ENCODE results near the gene LRP4. TPM values are rescaled to one million over a fixed set of nuclear protein-coding genes. Genes with fewer than 3 reads are reported as not detected.

The LRP4 gene
- total RNA-seq, 1 experiment from 2014 or later, result 0.32 TPM

DNA sequence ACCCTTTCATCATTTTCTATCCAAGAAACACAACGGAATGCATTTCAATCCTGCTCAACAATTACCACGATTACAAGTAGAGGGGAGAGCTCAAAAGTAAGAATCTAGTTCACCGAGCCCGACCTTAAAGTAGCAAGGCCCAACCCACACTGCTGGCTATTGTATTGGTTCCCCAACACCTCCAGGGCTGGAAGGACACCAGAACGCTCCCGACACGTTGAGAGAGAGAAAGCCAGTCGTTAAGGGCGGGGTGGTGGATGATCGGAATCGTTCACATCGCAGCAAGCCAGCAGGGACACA lies 73.0 kb downstream of the LRP4 start:
- Histone ChIP-seq H3K36me3 (peaks cover 29% of the 10 kb centered on the region), H3K27ac (peak overlapping the region; percentile 94), H3K9me3 (replicated peaks) (no peaks in the 10 kb centered on the region), H3K4me3 (peak overlapping the region; percentile 97), H3K4me1 (replicated peaks) (peaks cover 18% of the 10 kb centered on the region), H3K27me3 (replicated peaks) (no peaks in the 10 kb centered on the region)
- no peak for DNase-seq (ENCODE audit: low read depth in 1 of 2, low spot score in 2 of 2)

DNA sequence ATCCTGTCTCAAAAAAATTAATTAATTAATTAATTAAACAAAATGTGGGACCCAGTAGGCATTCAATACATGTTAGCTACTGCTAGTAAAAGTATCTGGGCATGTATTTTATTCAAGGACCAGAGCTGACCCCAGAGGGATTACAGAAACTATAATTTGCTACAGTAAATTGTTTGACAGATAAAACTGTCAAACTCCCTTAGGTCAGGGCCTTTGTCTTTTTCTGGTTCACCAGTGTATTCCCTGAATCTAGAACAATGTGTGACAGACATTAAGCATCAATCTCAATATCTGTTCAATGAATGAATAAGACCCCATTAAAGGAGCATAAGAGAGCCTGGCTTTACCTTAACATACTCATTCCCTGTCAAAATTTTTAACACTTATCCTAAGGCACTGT lies 78.2 kb downstream of the LRP4 start:
- Histone ChIP-seq H3K4me1 (replicated peaks) (peaks cover 16% of the 10 kb centered on the region), H3K36me3 (peaks cover 43% of the 10 kb centered on the region), H3K27ac (no peak overlapping the region), H3K27me3 (replicated peaks) (no peaks in the 10 kb centered on the region), H3K9me3 (replicated peaks) (no peaks in the 10 kb centered on the region), H3K4me3 (no peak overlapping the region)
- no peak for DNase-seq (ENCODE audit: low read depth in 1 of 2, low spot score in 2 of 2)

- H3K27me3 ChIP-seq (replicated peaks), result no peaks in the 10 kb centered on the region
- H3K9me3 ChIP-seq (replicated peaks), result no peaks in the 10 kb centered on the region
- H3K27ac ChIP-seq, result no peak overlapping the region
- DNase-seq (ENCODE audit: low read depth in 1 of 2, low spot score in 2 of 2), result no peak
- H3K4me3 ChIP-seq, result no peak overlapping the region
- H3K4me1 ChIP-seq (replicated peaks), result peaks cover 6% of the 10 kb centered on the region
- H3K36me3 ChIP-seq, result peaks cover 37% of the 10 kb centered on the region
Measured at GRCh38 chr11:46838501-46838900, 79.8 kb downstream of the LRP4 start.

- no peak for DNase-seq (ENCODE audit: low read depth in 1 of 2, low spot score in 2 of 2)
- Histone ChIP-seq H3K36me3 (peaks cover 37% of the 10 kb centered on the region), H3K9me3 (replicated peaks) (no peaks in the 10 kb centered on the region), H3K4me1 (replicated peaks) (peaks cover 6% of the 10 kb centered on the region), H3K4me3 (no peak overlapping the region), H3K27me3 (replicated peaks) (no peaks in the 10 kb centered on the region), H3K27ac (no peak overlapping the region)
Measured at GRCh38 chr11:46837860-46838259, 80.5 kb downstream of the LRP4 start.

DNA sequence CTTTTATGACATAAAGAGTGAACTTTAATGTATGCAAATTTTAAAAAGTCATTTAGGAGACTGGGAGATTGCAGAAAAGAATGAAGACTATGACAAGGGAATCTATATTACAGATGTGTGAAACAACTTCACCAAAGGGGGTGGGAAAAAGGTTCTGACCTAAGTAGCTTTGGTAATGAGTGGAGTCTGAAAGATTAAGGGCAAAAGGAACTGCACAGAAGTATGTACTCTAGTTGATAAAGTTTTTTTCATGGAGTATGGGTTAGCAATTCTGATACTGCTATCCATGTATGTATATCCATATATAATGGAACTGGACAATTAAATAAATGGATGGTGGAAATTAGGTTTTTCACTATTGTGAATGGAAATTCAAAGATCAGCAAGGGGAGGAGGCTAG lies 81.5 kb downstream of the LRP4 start:
- Histone ChIP-seq H3K27ac (no peak overlapping the region), H3K36me3 (peaks cover 37% of the 10 kb centered on the region), H3K27me3 (replicated peaks) (no peaks in the 10 kb centered on the region), H3K4me3 (no peak overlapping the region), H3K9me3 (replicated peaks) (no peaks in the 10 kb centered on the region), H3K4me1 (replicated peaks) (peaks cover 6% of the 10 kb centered on the region)
- DNase-seq (ENCODE audit: low read depth in 1 of 2, low spot score in 2 of 2), result no peak

DNA sequence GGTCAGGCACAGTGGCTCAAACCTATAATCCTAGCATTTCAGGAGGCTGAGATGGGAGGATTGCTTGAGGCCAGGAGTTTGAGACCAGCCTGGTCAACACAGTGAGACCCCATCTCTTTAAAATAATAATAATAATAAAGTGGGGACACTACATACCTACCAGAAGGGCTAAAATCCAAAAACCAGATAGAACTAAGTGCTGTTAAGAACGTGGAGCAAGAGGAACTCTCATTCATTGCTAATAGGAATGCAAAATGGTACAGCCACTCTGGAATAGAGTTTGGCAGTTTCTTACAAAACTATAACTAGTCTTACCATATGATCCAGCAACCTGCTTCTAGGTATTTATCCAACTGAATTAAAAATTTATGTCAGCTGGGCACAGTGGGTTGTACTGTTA lies 81.9 kb downstream of the LRP4 start:
- no peaks in the 10 kb centered on the region for H3K27me3 ChIP-seq (replicated peaks)

DNA sequence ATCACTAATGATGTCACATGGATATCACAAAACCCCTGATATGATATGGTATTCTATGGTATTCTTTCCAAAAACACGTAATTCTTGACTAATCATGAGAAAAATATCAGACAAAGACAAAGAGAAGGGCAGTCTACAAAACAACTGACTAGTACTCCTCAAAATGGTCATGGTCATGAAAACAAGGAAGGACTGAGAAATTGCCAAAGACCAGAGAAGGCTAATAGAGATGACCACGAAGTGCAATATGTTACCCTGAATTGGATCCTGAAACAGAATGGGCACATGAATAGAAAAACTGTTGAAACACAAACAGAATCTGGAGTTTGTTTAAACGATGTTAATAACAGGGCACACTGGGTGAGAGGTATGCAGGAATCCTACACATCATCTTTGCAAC lies 82.5 kb downstream of the LRP4 start:
- Histone ChIP-seq H3K27ac (no peak overlapping the region), H3K36me3 (peaks cover 37% of the 10 kb centered on the region), H3K4me3 (no peak overlapping the region), H3K27me3 (replicated peaks) (no peaks in the 10 kb centered on the region), H3K9me3 (replicated peaks) (no peaks in the 10 kb centered on the region), H3K4me1 (replicated peaks) (peaks cover 6% of the 10 kb centered on the region)
- no peak for DNase-seq (ENCODE audit: low read depth in 1 of 2, low spot score in 2 of 2)

More for the DNA sequence above, 81.9 kb downstream of the LRP4 start:
- no peak overlapping the region for H3K27ac ChIP-seq
- H3K4me3 ChIP-seq, result no peak overlapping the region
- no peaks in the 10 kb centered on the region for H3K9me3 ChIP-seq (replicated peaks)
- DNase-seq (ENCODE audit: low read depth in 1 of 2, low spot score in 2 of 2), result no peak
- H3K36me3 ChIP-seq, result peaks cover 37% of the 10 kb centered on the region
- peaks cover 6% of the 10 kb centered on the region for H3K4me1 ChIP-seq (replicated peaks)

GRCh38 chr11:46834821-46835220 lies 83.5 kb downstream of the LRP4 start:
- Histone ChIP-seq H3K27ac (no peak overlapping the region), H3K27me3 (replicated peaks) (no peaks in the 10 kb centered on the region), H3K36me3 (peaks cover 28% of the 10 kb centered on the region), H3K4me3 (no peak overlapping the region), H3K9me3 (replicated peaks) (no peaks in the 10 kb centered on the region), H3K4me1 (replicated peaks) (peaks cover 6% of the 10 kb centered on the region)
- no peak for DNase-seq (ENCODE audit: low read depth in 1 of 2, low spot score in 2 of 2)

GRCh38 chr11:46832511-46833214 lies 85.7 kb downstream of the LRP4 start:
- no peak overlapping the region for H3K27ac ChIP-seq
- no peak overlapping the region for H3K4me3 ChIP-seq
- H3K36me3 ChIP-seq, result peaks cover 22% of the 10 kb centered on the region
- no peak for DNase-seq (ENCODE audit: low read depth in 1 of 2, low spot score in 2 of 2)
- H3K4me1 ChIP-seq (replicated peaks), result peaks cover 10% of the 10 kb centered on the region
- H3K27me3 ChIP-seq (replicated peaks), result no peaks in the 10 kb centered on the region
- H3K9me3 ChIP-seq (replicated peaks), result no peaks in the 10 kb centered on the region

DNA sequence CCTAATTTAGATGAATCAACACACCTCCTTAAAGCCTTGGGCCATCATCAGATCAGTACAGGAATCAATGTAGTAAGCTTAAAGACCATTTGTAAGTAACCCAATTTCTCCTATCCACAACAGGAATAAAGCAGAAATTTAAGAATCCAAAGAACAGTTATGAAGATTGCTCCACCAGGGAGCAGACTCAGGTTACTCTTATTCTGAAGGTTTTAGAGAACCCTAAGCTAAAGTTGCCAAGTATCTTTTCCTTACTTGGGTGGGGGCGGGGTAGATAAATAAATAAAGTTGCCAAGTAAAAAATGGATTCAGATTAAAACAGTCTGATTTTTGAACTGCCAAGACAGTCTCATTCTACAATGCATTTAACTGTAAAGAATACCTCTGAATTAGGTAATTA lies 90.4 kb downstream of the LRP4 start:
- Histone ChIP-seq H3K36me3 (peaks cover 8% of the 10 kb centered on the region), H3K9me3 (replicated peaks) (no peaks in the 10 kb centered on the region), H3K4me3 (no peak overlapping the region), H3K27me3 (replicated peaks) (no peaks in the 10 kb centered on the region), H3K4me1 (replicated peaks) (peaks cover 26% of the 10 kb centered on the region), H3K27ac (no peak overlapping the region)
- DNase-seq (ENCODE audit: low read depth in 1 of 2, low spot score in 2 of 2), result no peak

GRCh38 chr11:46826310-46827044 lies 91.9 kb downstream of the LRP4 start:
- H3K36me3 ChIP-seq, result no peaks in the 10 kb centered on the region; the same call in none of the 2 replicates
- no peak overlapping the region for H3K27ac ChIP-seq
- peak overlapping the region; percentile 40 for H3K4me3 ChIP-seq
- DNase-seq (ENCODE audit: low read depth in 1 of 2, low spot score in 2 of 2), result peak; percentile 70 to 76
- H3K27me3 ChIP-seq (replicated peaks), result no peaks in the 10 kb centered on the region
- no peaks in the 10 kb centered on the region for H3K9me3 ChIP-seq (replicated peaks)
- H3K4me1 ChIP-seq (replicated peaks), result peaks cover 26% of the 10 kb centered on the region

- Histone ChIP-seq H3K9me3 (replicated peaks) (no peaks in the 10 kb centered on the region), H3K27ac (no peak overlapping the region), H3K27me3 (replicated peaks) (no peaks in the 10 kb centered on the region), H3K4me3 (no peak overlapping the region), H3K36me3 (peaks cover 75% of the 10 kb centered on the region), H3K4me1 (replicated peaks) (no peaks in the 10 kb centered on the region)
- DNase-seq (ENCODE audit: low read depth in 1 of 2, low spot score in 2 of 2), result peak in 1 of 2 experiments; percentile 20
Measured at GRCh38 chr11:46808799-46809431, 109.4 kb downstream of the LRP4 start.

Measured in SJSA1 (cell line).